Kidney epithelial cell (primary cell): ENCODE data around the gene OR51S1. TPM values are rescaled to one million over a fixed set of nuclear protein-coding genes. Genes with fewer than 3 reads are reported as not detected.

Experiments
- DNase-seq: peaks from one replicate; pipeline ENCODE4 v3.0.0-alpha.2; 2010; ENCODE audit warnings: low read depth
- H3K27me3 ChIP-seq: 2 replicates; pipeline ENCODE4 v1.6.0; 2011; ENCODE audit warnings: low read length; ENCODE audit not compliant: control insufficient read depth, insufficient read depth
- H3K36me3 ChIP-seq: 2 replicates; pipeline ENCODE4 v1.5.1; 2011; ENCODE audit warnings: low read length; ENCODE audit not compliant: control insufficient read depth, insufficient read depth
- H3K4me3 ChIP-seq: 2 replicates; pipeline ENCODE4 v1.5.1; 2011; ENCODE audit warnings: low read depth, mild to moderate bottlenecking, control low read depth, low read length
- CTCF ChIP-seq: IDR thresholded peaks from 2 replicates; pipeline ENCODE4 v1.5.1; 2011; ENCODE audit warnings: mild to moderate bottlenecking, moderate library complexity, low read length, control low read depth, inconsistent platforms; ENCODE audit not compliant: insufficient read depth, poor library complexity, severe bottlenecking
- total RNA-seq: library from RNA; depleted of rRNA; stranded (reverse); fragments of >200 nt; gene quantifications from 2 replicates; pipeline ENCODE4 v1.2.3, GENCODE V29; 2015

OR51S1 gene
- not detected in 2 replicates for total RNA-seq

GRCh38 chr11:4848908-4849532 lies at the start of gene OR51S1:
Gene OR51S1 (minus strand): TSS chr11:4849208. CDS start chr11:4849208, 0 bp downstream.
- no peak for TF ChIP-seq CTCF
- no peaks in the 10 kb centered on the region for H3K27me3 ChIP-seq
- no peaks in the 10 kb centered on the region for H3K36me3 ChIP-seq
- no peak within 1 kb of the TSS for H3K4me3 ChIP-seq
- DNase-seq, result no peak

GRCh38 chr11:4891996-4892640 lies 43.1 kb upstream of the OR51S1 start:
- Histone ChIP-seq H3K36me3 (no peaks in the 10 kb centered on the region), H3K4me3 (no peak overlapping the region), H3K27me3 (no peaks in the 10 kb centered on the region)
- TF ChIP-seq CTCF, result peak; percentile 7
- peak; percentile 60 for DNase-seq

- no peaks in the 10 kb centered on the region for H3K36me3 ChIP-seq
- no peak for TF ChIP-seq CTCF
- H3K4me3 ChIP-seq, result no peak overlapping the region
- no peaks in the 10 kb centered on the region for H3K27me3 ChIP-seq
- DNase-seq, result no peak
These were observed 41.3 kb upstream of the OR51S1 start for GRCh38 chr11:4890279-4890678.

- no peak for TF ChIP-seq CTCF
- no peak for DNase-seq
- Histone ChIP-seq H3K27me3 (no peaks in the 10 kb centered on the region), H3K4me3 (no peak overlapping the region), H3K36me3 (no peaks in the 10 kb centered on the region)
These were observed 38.6 kb upstream of the OR51S1 start for GRCh38 chr11:4887591-4887990.

GRCh38 chr11:4886186-4886585 lies 37.2 kb upstream of the OR51S1 start:
- no peak for TF ChIP-seq CTCF

GRCh38 chr11:4884361-4884760 lies 35.4 kb upstream of the OR51S1 start:
- no peak for TF ChIP-seq CTCF
- Histone ChIP-seq H3K36me3 (no peaks in the 10 kb centered on the region), H3K27me3 (no peaks in the 10 kb centered on the region), H3K4me3 (no peak overlapping the region)
- DNase-seq, result no peak

More at GRCh38 chr11:4886186-4886585, 37.2 kb upstream of the OR51S1 start:
- H3K27me3 ChIP-seq, result no peaks in the 10 kb centered on the region
- no peak overlapping the region for H3K4me3 ChIP-seq
- no peaks in the 10 kb centered on the region for H3K36me3 ChIP-seq
- no peak for DNase-seq
